HepG2 (cell line): ENCODE measurements around the gene ISCA2. TPM values are rescaled to one million over a fixed set of nuclear protein-coding genes. Genes with fewer than 3 reads are reported as not detected.

ENCODE experiments used
- ATAC-seq: fragments of 200-7000 bp; cut with Tn5 transposase; 3 replicates; pipeline ENCODE4 v1.9.1; 2020; ENCODE audit warnings: mild to moderate bottlenecking, moderate library complexity
- BruUV-seq: library from RNA; stranded (reverse); fragments of 400-500 nt; replicated peaks from 2 replicates; lab custom pipeline; 2021; lab: Mats Ljungman, UMichigan
- CTCF ChIA-PET: fragments of 300-600 bp; formaldehyde crosslinking; extraction: SDS; loops from one replicate; lab custom pipeline; 2021; ENCODE audit warnings: low total read pairs, inconsistent platforms, low intra/inter-chr PET ratio; lab: Yijun Ruan, JAX
- POLR2A ChIA-PET: fragments of 350-600 bp; sonication (Branson Sonifier 250); formaldehyde crosslinking; loops from one replicate; lab custom pipeline; 2020; ENCODE audit warnings: antibody characterized with exemption, inconsistent platforms; lab: Yijun Ruan, JAX
- DNase-seq: peaks from one replicate; pipeline ENCODE4 v3.0.0-alpha.2; 2015; ENCODE audit warnings: low spot score
- FAIRE-seq: peaks from 3 replicates; lab custom pipeline; 2011; peaks lifted over from hg19 to GRCh38; lab: Jason Lieb, UNC
- H2AFZ ChIP-seq: one replicate; pipeline ENCODE4 v1.6.1; 2011; ENCODE audit warnings: low read length, inconsistent platforms
- H3K27ac ChIP-seq: fragments of 300-600 bp; 3 replicates; pipeline ENCODE4 v1.8.0; 2011; ENCODE audit warnings: mixed run types, mild to moderate bottlenecking, mixed read lengths, low read length, inconsistent platforms; ENCODE audit not compliant: insufficient read depth; ENCODE audit errors: extremely low read length
- H3K27me3 ChIP-seq, 2 experiments: fragments of 200-600 bp in 1 of 2; 2 replicates in 1 of 2; 3 replicates in 1 of 2; pipeline versions ENCODE4 v1.6.0 to v1.8.0; 2011; ENCODE audit warnings: low read length in 2 of 2, mild to moderate bottlenecking in 2 of 2, moderate library complexity in 2 of 2, inconsistent platforms in 1 of 2; ENCODE audit not compliant: insufficient read depth in 2 of 2, control insufficient read depth in 1 of 2
- H3K36me3 ChIP-seq, 2 experiments: fragments of 200-600 bp in 1 of 2; replicated peaks in 1 of 2; 2 replicates in 1 of 2; 3 replicates in 1 of 2; pipeline versions ENCODE4 v1.5.1 to v1.8.0; 2011; ENCODE audit warnings: low read length in 2 of 2, inconsistent platforms in 1 of 2; ENCODE audit not compliant: insufficient read depth in 2 of 2, control insufficient read depth in 1 of 2
- H3K4me1 ChIP-seq: 2 replicates; pipeline ENCODE4 v1.5.1; 2012; ENCODE audit warnings: low read length, inconsistent platforms; ENCODE audit not compliant: insufficient read depth
- H3K4me2 ChIP-seq: 2 replicates; pipeline ENCODE4 v1.6.0; 2011; ENCODE audit warnings: low read depth, low read length, inconsistent platforms
- H3K4me3 ChIP-seq, 3 experiments: fragments of 200-600 bp in 1 of 3; sonication (generic), shearing (Covaris generic) in 1 of 3; replicated peaks in 1 of 3; 2 replicates each; pipeline ENCODE4 v1.5.1; 2011 to 2016; ENCODE audit warnings: low read length in 3 of 3, inconsistent platforms in 2 of 3, low read depth in 2 of 3, mild to moderate bottlenecking in 2 of 3, control low read depth in 1 of 3, mixed read lengths in 1 of 3; ENCODE audit not compliant: insufficient read depth in 1 of 3
- H3K79me2 ChIP-seq: one replicate; pipeline ENCODE4 v1.6.1; 2011; ENCODE audit warnings: low read length, inconsistent platforms; ENCODE audit not compliant: insufficient read depth
- H3K9ac ChIP-seq: 2 replicates; pipeline ENCODE4 v1.6.0; 2011; ENCODE audit warnings: mild to moderate bottlenecking, low read depth, low read length, inconsistent platforms; ENCODE audit not compliant: insufficient read depth
- H3K9me3 ChIP-seq: 2 replicates; pipeline ENCODE4 v1.5.1; 2012; ENCODE audit warnings: mild to moderate bottlenecking, low read length
- H4K20me1 ChIP-seq: 2 replicates; pipeline ENCODE4 v1.6.0; 2011; ENCODE audit warnings: inconsistent platforms, mild to moderate bottlenecking, low read length, moderate library complexity; ENCODE audit not compliant: insufficient read depth
- ASH2L ChIP-seq: fragments of 300-600, 200-600 bp; sonication (generic); IDR thresholded peaks from 2 replicates; pipeline ENCODE4 v1.7.0; 2017; ENCODE audit warnings: low read depth, mild to moderate bottlenecking, moderate library complexity, mixed read lengths, low read length; ENCODE audit not compliant: insufficient read length
- CHD4 ChIP-seq: fragments of 200-600 bp; sonication (generic); IDR thresholded peaks from 2 replicates; pipeline ENCODE4 v1.7.0; 2017; ENCODE audit warnings: mild to moderate bottlenecking, low read length, borderline replicate concordance
- HHEX ChIP-seq: IDR thresholded peaks from 2 replicates; pipeline ENCODE4 v1.6.1; 2016; ENCODE audit warnings: control low read depth
- HNF4A ChIP-seq: sonication (generic); formaldehyde crosslinking; IDR thresholded peaks from 2 replicates; pipeline ENCODE4 v1.4.0; 2020; ENCODE audit warnings: missing genetic modification reagents
- JARID2 ChIP-seq: sonication (generic); formaldehyde crosslinking; IDR thresholded peaks from 2 replicates; pipeline ENCODE4 v1.8.1; 2023; ENCODE audit warnings: missing genetic modification reagents, inconsistent platforms; ENCODE audit not compliant: insufficient replicate concordance
- NFKBIZ ChIP-seq: IDR thresholded peaks from 2 replicates; pipeline ENCODE4 v1.6.1; 2018; ENCODE audit warnings: missing genetic modification reagents, missing compliant biosample characterization
- REL ChIP-seq: sonication (generic); formaldehyde crosslinking; conservative IDR thresholded peaks from 2 replicates; pipeline ENCODE4 v1.8.0; 2022; ENCODE audit warnings: mild to moderate bottlenecking, missing genetic modification reagents, moderate library complexity
- ZBTB3 ChIP-seq: sonication (generic); formaldehyde crosslinking; IDR thresholded peaks from 2 replicates; pipeline ENCODE4 v1.4.0; 2020; ENCODE audit warnings: low read depth, mild to moderate bottlenecking, moderate library complexity, missing genetic modification reagents, borderline replicate concordance
- ZBTB34 ChIP-seq: sonication (generic); formaldehyde crosslinking; IDR thresholded peaks from 2 replicates; pipeline ENCODE4 v1.8.0; 2022; ENCODE audit warnings: mild to moderate bottlenecking, missing genetic modification reagents
- ZNF225 ChIP-seq: sonication (generic); formaldehyde crosslinking; IDR thresholded peaks from 2 replicates; pipeline ENCODE4 v1.4.0; 2020; ENCODE audit warnings: mild to moderate bottlenecking, missing genetic modification reagents
- ZNF616 ChIP-seq: sonication (generic); formaldehyde crosslinking; IDR thresholded peaks from 2 replicates; pipeline ENCODE4 v1.5.0; 2020; ENCODE audit warnings: low read depth, mild to moderate bottlenecking, missing genetic modification reagents
- ZNF773 ChIP-seq: sonication (generic); formaldehyde crosslinking; IDR thresholded peaks from 2 replicates; pipeline ENCODE4 v1.4.0; 2020; ENCODE audit warnings: missing genetic modification reagents, borderline replicate concordance
- ZNF891 ChIP-seq: sonication (generic); formaldehyde crosslinking; IDR thresholded peaks from 2 replicates; pipeline ENCODE4 v1.5.0; 2020; ENCODE audit warnings: mild to moderate bottlenecking, missing genetic modification reagents
- in situ Hi-C: cut with HindIII; loops from 2 replicates; pipeline ENCODE4 v1.10.0; 2017; ENCODE audit warnings: low pct_unique_long_range_greater_than_20kb; ENCODE audit not compliant: extremely low pct_ligation_motif_present
- intact Hi-C: fragments of 100-400 bp; cut with micrococcal nuclease; formaldehyde crosslinking; loops from one replicate; pipeline ENCODE4 v1.10.0; 2022; ENCODE audit not compliant: unreplicated experiment
- polyA plus RNA-seq, 8 experiments: library from polyadenylated mRNA; depleted of rRNA in 3 of 8; stranded (reverse) in 7 of 8; unstranded in 1 of 8; fragments of >200 nt; fragmentation: Illumina TruSeq in 4 of 8; extraction: Trizol in 4 of 8; gene quantifications; 2 replicates each; pipeline versions ENCODE4 v1.2.1 to v1.2.3, GENCODE V29; 2011 to 2016; ENCODE audit warnings: low read depth in 4 of 8, missing spikeins in 1 of 8, mixed read lengths in 1 of 8; ENCODE audit not compliant: insufficient read depth in 1 of 8
- total RNA-seq, 5 experiments: library from RNA; depleted of rRNA; stranded (reverse); fragments of >200 nt; fragmentation: Illumina TruSeq; extraction: Trizol; gene quantifications; 2 replicates each; pipeline ENCODE4 v1.2.3, GENCODE V29; 2016; ENCODE audit warnings: low read depth in 1 of 5
- TF ChIP-seq, protein P1 (sequence below), 2 experiments: fragments of 450-650 bp in 1 of 2; sonication (generic) in 1 of 2; formaldehyde crosslinking in 1 of 2; IDR thresholded peaks; 2 replicates each; pipeline versions ENCODE4 v1.6.1 to v1.8.0; 2016 to 2022; ENCODE audit warnings: antibody characterized with exemption in 1 of 2, mild to moderate bottlenecking in 1 of 2, missing genetic modification reagents in 1 of 2

Gene ISCA2
- total and polyA plus RNA-seq, 2 of the 13 experiments (the other 11 are each of a cell fraction or from before 2014, with no cell fraction given) = 32.1 to 43.4 TPM

- no peak for TF ChIP-seq NFKBIZ (CRISPR knock-in tag)
- no peak for TF ChIP-seq ZNF891 (CRISPR knock-in tag)
- TF ChIP-seq ZNF773 (CRISPR knock-in tag) = no peak
These were observed 11.0 kb upstream of the ISCA2 start (continued) for GRCh38 chr14:74482571-74482970.

GRCh38 chr14:74483321-74483720 is 10.2 kb upstream of the ISCA2 start:
- no peak overlapping the region for H3K9ac ChIP-seq
- POLR2A ChIA-PET = interaction anchor here (1.7 kb wide), 1 partner anchor 10 kb away, joined by 5 read pairs; the partner anchor contains the start of genes ISCA2 and NPC2
- no peak overlapping the region for H3K4me2 ChIP-seq
- no peak overlapping the region for H3K27ac ChIP-seq
- H3K36me3 ChIP-seq = peaks cover 15 to 67% of the 10 kb centered on the region in 2 experiments
- no TSS peak for BruUV-seq
- no peaks in the 10 kb centered on the region for H3K9me3 ChIP-seq
- ATAC-seq (no peak), FAIRE-seq (no peak), DNase-seq (no peak)
- H3K4me3 ChIP-seq = no peak overlapping the region
- CTCF ChIA-PET = no interaction called here
- H3K79me2 ChIP-seq = no peaks in the 10 kb centered on the region
- in situ Hi-C loops (no loop called here), intact Hi-C loops (no loop called here)
- H3K27me3 ChIP-seq = no peaks in the 10 kb centered on the region
- no peaks in the 10 kb centered on the region for H3K4me1 ChIP-seq
- no peak overlapping the region for H2AFZ ChIP-seq
- no peaks in the 10 kb centered on the region; the same call in 1 of the 2 replicates for H4K20me1 ChIP-seq
- TF ChIP-seq ZNF225 (CRISPR knock-in tag) = no peak
- no peak for TF ChIP-seq ZBTB34 (CRISPR knock-in tag)
- TF ChIP-seq CHD4 = no peak
- TF ChIP-seq ZNF616 (CRISPR knock-in tag) = no peak
- TF ChIP-seq, protein P1, sequence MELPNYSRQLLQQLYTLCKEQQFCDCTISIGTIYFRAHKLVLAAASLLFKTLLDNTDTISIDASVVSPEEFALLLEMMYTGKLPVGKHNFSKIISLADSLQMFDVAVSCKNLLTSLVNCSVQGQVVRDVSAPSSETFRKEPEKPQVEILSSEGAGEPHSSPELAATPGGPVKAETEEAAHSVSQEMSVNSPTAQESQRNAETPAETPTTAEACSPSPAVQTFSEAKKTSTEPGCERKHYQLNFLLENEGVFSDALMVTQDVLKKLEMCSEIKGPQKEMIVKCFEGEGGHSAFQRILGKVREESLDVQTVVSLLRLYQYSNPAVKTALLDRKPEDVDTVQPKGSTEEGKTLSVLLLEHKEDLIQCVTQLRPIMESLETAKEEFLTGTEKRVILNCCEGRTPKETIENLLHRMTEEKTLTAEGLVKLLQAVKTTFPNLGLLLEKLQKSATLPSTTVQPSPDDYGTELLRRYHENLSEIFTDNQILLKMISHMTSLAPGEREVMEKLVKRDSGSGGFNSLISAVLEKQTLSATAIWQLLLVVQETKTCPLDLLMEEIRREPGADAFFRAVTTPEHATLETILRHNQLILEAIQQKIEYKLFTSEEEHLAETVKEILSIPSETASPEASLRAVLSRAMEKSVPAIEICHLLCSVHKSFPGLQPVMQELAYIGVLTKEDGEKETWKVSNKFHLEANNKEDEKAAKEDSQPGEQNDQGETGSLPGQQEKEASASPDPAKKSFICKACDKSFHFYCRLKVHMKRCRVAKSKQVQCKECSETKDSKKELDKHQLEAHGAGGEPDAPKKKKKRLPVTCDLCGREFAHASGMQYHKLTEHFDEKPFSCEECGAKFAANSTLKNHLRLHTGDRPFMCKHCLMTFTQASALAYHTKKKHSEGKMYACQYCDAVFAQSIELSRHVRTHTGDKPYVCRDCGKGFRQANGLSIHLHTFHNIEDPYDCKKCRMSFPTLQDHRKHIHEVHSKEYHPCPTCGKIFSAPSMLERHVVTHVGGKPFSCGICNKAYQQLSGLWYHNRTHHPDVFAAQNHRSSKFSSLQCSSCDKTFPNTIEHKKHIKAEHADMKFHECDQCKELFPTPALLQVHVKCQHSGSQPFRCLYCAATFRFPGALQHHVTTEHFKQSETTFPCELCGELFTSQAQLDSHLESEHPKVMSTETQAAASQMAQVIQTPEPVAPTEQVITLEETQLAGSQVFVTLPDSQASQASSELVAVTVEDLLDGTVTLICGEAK (IDR thresholded peaks at IDR 0.05) = no peak
- TF ChIP-seq, protein P1 (CRISPR knock-in tag; IDR thresholded peaks at IDR 0.05) = no peak
- no peak for TF ChIP-seq ZBTB3 (CRISPR knock-in tag)
- no peak for TF ChIP-seq HNF4A (CRISPR knock-in tag)
- no peak for TF ChIP-seq ASH2L
- TF ChIP-seq REL (CRISPR knock-in tag) = no peak
- TF ChIP-seq HHEX (CRISPR knock-in tag) = no peak
- no peak for TF ChIP-seq JARID2 (CRISPR knock-in tag)
